ENCODE measurements around the gene SLC22A5. TPM values are rescaled to one million over a fixed set of nuclear protein-coding genes. Genes with fewer than 3 reads are reported as not detected.

SLC22A5 gene
- total and polyA plus RNA-seq, 10 of the 15 experiments (the other 5 are each of a cell fraction or from before 2014, with no cell fraction given), result 1.1 to 4.4 (median 2.3) TPM

DNA sequence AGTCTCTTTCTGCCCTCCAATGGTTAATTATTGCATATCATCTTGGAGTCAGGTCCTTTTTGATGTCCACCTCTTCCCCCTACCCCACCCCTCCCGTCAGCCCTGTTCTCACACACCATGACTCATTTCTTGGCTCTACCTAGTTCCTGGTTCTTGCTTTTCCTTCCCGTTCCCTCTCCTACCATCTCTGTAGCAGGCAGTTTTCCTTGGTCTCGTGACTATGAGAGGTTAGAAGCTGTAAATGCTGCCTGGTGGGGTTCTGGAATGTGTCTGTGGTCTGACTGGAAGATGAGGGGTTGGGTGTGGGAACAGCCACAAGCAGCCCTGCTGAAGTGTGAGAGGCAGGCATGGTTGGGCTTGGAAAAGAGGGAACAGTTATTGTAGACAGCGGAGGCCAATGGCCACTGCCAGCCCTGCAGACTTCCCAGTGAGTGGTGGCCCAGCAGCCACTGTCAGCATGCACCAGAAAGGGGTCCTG lies 18.2 kb downstream of the SLC22A5 start (continued):
- TF ChIP-seq GABPA (IDR thresholded peaks at IDR 0.05; ENCODE audit: low read depth) (no peak), GATAD2B (conservative IDR thresholded peaks at IDR 0.05; ENCODE audit: low read depth) (no peak), CREM (IDR thresholded peaks at IDR 0.05; ENCODE audit: low read depth) (no peak), IKZF1 (conservative IDR thresholded peaks at IDR 0.05) (peak; percentile 55), MYB (IDR thresholded peaks at IDR 0.05; ENCODE audit: borderline replicate concordance, low read depth, low read length) (no peak), TBL1XR1 (IDR thresholded peaks at IDR 0.05; ENCODE audit: low read depth, low read length) (no peak), TARDBP (IDR thresholded peaks at IDR 0.05; ENCODE audit: borderline replicate concordance) (no peak)
- TF ChIP-seq, protein P1, sequence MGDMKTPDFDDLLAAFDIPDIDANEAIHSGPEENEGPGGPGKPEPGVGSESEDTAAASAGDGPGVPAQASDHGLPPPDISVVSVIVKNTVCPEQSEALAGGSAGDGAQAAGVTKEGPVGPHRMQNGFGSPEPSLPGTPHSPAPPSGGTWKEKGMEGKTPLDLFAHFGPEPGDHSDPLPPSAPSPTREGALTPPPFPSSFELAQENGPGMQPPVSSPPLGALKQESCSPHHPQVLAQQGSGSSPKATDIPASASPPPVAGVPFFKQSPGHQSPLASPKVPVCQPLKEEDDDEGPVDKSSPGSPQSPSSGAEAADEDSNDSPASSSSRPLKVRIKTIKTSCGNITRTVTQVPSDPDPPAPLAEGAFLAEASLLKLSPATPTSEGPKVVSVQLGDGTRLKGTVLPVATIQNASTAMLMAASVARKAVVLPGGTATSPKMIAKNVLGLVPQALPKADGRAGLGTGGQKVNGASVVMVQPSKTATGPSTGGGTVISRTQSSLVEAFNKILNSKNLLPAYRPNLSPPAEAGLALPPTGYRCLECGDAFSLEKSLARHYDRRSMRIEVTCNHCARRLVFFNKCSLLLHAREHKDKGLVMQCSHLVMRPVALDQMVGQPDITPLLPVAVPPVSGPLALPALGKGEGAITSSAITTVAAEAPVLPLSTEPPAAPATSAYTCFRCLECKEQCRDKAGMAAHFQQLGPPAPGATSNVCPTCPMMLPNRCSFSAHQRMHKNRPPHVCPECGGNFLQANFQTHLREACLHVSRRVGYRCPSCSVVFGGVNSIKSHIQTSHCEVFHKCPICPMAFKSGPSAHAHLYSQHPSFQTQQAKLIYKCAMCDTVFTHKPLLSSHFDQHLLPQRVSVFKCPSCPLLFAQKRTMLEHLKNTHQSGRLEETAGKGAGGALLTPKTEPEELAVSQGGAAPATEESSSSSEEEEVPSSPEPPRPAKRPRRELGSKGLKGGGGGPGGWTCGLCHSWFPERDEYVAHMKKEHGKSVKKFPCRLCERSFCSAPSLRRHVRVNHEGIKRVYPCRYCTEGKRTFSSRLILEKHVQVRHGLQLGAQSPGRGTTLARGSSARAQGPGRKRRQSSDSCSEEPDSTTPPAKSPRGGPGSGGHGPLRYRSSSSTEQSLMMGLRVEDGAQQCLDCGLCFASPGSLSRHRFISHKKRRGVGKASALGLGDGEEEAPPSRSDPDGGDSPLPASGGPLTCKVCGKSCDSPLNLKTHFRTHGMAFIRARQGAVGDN (IDR thresholded peaks at IDR 0.05), result no peak

Data from GM12878 (cell line).